Parathyroid adenoma (tissue), 2 donors: ENCODE measurements around the gene AUTS2.

Experiments
- H2AFZ ChIP-seq: fragments of 300-600 bp; sonication (generic); one replicate; pipeline ENCODE4 v1.7.0; 2017; ENCODE audit warnings: antibody characterized with exemption, mild to moderate bottlenecking
- H3K27ac ChIP-seq: fragments of 300-600 bp; sonication (generic); one replicate; pipeline ENCODE4 v1.7.0; 2017
- H3K27me3 ChIP-seq: fragments of 300-600 bp; sonication (generic); one replicate; pipeline ENCODE4 v1.7.0; 2017; ENCODE audit warnings: low read length; ENCODE audit not compliant: control insufficient read depth, insufficient read depth
- H3K36me3 ChIP-seq: fragments of 300-600 bp; sonication (generic); one replicate; pipeline ENCODE4 v1.7.0; 2017; ENCODE audit warnings: low read length; ENCODE audit not compliant: control insufficient read depth, insufficient read depth
- H3K4me1 ChIP-seq: fragments of 300-600 bp; sonication (generic); one replicate; pipeline ENCODE4 v1.7.0; 2017; ENCODE audit warnings: control low read depth
- H3K4me2 ChIP-seq: fragments of 300-600 bp; sonication (generic); one replicate; pipeline ENCODE4 v1.7.0; 2017; ENCODE audit warnings: low read length
- H3K4me3 ChIP-seq: fragments of 300-600 bp; sonication (generic); one replicate; pipeline ENCODE4 v1.7.0; 2017; ENCODE audit warnings: low read depth, low read length
- H3K79me2 ChIP-seq: fragments of 300-600 bp; sonication (generic); one replicate; pipeline ENCODE4 v1.7.0; 2017; ENCODE audit warnings: control low read depth
- H3K9ac ChIP-seq: fragments of 300-600 bp; sonication (generic); one replicate; pipeline ENCODE4 v1.7.0; 2017; ENCODE audit warnings: mild to moderate bottlenecking
- H3K9me3 ChIP-seq: fragments of 300-600 bp; sonication (generic); one replicate; pipeline ENCODE4 v1.7.0; 2017; ENCODE audit warnings: low read length; ENCODE audit not compliant: control insufficient read depth
- TF ChIP-seq, protein P1 (sequence below): fragments of 300-600 bp; sonication (generic); IDR thresholded peaks from one replicate; pipeline ENCODE4 v1.7.0; 2017; ENCODE audit warnings: antibody characterized with exemption, mild to moderate bottlenecking
- donor health status: primary hyperparathyroidism.

Gene AUTS2

DNA sequence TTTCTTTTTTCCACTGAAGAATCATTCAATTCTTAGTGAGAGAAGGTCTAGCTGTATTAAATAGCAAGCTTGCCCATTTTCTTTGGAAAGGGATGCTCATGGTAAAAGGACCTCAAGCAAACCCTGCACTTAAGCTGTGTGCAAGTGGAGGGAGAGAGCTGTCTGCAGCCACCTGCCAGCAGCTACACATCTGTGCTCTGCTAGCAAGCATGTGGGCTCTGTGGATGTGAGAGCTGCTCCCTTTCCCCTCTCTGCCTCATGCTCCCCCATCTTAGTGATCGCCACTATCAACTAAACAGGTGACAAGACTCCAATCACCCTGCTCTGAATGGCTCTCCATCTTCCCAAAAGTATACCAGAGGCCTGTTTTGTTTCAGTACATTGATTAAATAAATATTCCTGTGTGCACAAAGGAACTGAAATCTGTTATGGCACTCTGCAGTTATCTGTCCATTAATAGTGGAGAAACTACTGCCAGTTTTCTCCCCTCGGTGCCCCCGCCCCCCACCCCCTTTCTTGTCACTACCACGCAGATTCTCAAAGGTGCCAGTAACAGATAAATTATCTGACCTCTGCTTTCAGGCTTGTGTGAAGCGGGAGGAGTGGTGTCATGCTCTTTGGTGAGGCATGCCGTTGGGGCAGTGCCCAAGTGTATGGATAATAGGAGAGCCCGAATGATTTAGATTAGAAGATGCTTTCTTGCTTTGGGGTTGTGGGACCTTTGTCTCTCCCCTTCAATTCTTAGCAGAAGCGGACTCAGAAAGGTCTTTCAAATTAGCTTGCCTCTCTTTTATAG lies 26.4 kb downstream of the AUTS2 start:
- H3K79me2 ChIP-seq, result peaks cover 2% of the 10 kb centered on the region
- no peak overlapping the region for H3K4me2 ChIP-seq
- TF ChIP-seq, protein P1, sequence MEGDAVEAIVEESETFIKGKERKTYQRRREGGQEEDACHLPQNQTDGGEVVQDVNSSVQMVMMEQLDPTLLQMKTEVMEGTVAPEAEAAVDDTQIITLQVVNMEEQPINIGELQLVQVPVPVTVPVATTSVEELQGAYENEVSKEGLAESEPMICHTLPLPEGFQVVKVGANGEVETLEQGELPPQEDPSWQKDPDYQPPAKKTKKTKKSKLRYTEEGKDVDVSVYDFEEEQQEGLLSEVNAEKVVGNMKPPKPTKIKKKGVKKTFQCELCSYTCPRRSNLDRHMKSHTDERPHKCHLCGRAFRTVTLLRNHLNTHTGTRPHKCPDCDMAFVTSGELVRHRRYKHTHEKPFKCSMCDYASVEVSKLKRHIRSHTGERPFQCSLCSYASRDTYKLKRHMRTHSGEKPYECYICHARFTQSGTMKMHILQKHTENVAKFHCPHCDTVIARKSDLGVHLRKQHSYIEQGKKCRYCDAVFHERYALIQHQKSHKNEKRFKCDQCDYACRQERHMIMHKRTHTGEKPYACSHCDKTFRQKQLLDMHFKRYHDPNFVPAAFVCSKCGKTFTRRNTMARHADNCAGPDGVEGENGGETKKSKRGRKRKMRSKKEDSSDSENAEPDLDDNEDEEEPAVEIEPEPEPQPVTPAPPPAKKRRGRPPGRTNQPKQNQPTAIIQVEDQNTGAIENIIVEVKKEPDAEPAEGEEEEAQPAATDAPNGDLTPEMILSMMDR, result no peak
- H3K27me3 ChIP-seq, result no peaks in the 10 kb centered on the region
- H3K4me1 ChIP-seq, result peaks cover 3% of the 10 kb centered on the region
- H3K36me3 ChIP-seq, result no peaks in the 10 kb centered on the region
- no peaks in the 10 kb centered on the region for H3K9me3 ChIP-seq
- H3K4me3 ChIP-seq, result no peak overlapping the region
- H3K27ac ChIP-seq, result no peak overlapping the region
- no peak overlapping the region for H3K9ac ChIP-seq
- no peak overlapping the region for H2AFZ ChIP-seq

- Histone ChIP-seq H3K4me2 (no peak overlapping the region), H3K36me3 (no peaks in the 10 kb centered on the region), H3K9me3 (no peaks in the 10 kb centered on the region)
Measured at GRCh38 chr7:69625238-69625637, 27.0 kb downstream of the AUTS2 start.

DNA sequence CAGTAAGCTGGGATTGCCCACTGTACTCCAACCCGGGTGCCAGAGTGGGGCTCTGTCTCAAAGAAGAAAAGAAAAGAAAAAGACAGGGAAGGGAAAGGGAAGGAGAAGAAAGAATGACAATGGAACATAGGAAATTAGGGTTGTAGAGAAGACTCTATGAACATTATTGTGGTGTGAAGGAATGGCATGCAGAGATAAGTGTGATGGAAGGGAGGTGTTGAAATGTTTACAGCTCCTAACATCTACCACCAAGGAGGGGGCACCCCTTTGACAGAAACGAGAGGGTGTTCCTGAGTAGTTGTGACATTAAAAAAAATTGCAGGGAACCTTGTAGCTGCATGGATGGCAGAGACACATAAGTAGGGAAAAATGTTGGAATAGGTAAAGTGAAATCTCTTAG lies 27.5 kb downstream of the AUTS2 start:
- Histone ChIP-seq H2AFZ (no peak overlapping the region), H3K9ac (no peak overlapping the region), H3K9me3 (no peaks in the 10 kb centered on the region), H3K4me3 (no peak overlapping the region), H3K27me3 (no peaks in the 10 kb centered on the region), H3K27ac (no peak overlapping the region), H3K79me2 (peaks cover 2% of the 10 kb centered on the region), H3K4me1 (no peaks in the 10 kb centered on the region), H3K4me2 (no peak overlapping the region), H3K36me3 (no peaks in the 10 kb centered on the region)
- TF ChIP-seq, protein P1, result no peak

More at GRCh38 chr7:69625238-69625637, 27.0 kb downstream of the AUTS2 start:
- H3K27ac ChIP-seq, result no peak overlapping the region
- H3K4me3 ChIP-seq, result no peak overlapping the region
- H2AFZ ChIP-seq, result no peak overlapping the region
- H3K27me3 ChIP-seq, result no peaks in the 10 kb centered on the region
- TF ChIP-seq, protein P1, result no peak
- H3K4me1 ChIP-seq, result no peaks in the 10 kb centered on the region
- H3K9ac ChIP-seq, result no peak overlapping the region
- H3K79me2 ChIP-seq, result peaks cover 2% of the 10 kb centered on the region

DNA sequence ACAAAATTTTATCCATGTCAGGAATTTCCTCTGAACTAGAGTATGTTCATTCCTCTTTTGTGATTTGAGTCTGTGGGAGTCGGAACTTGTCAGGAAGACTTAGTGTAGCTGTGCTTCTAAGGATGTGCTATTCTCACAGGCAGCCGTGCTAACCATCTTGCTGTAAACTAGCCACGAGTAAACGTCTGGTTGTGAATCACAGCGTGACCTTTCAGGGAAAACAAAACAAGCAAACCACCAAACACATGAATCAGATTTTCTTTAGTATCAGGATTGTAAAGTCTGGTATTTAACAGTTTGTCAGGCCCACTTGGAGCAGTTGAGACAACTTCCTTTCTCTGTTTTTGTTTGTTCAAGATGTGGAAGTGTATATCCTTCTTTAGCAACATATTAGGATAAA lies 32.0 kb downstream of the AUTS2 start:
- TF ChIP-seq, protein P1, result no peak
- Histone ChIP-seq H3K4me1 (peaks cover 3% of the 10 kb centered on the region), H3K4me2 (no peak overlapping the region), H3K36me3 (no peaks in the 10 kb centered on the region), H3K9ac (no peak overlapping the region), H3K79me2 (peaks cover 2% of the 10 kb centered on the region), H3K9me3 (no peaks in the 10 kb centered on the region), H2AFZ (no peak overlapping the region), H3K27me3 (no peaks in the 10 kb centered on the region), H3K27ac (no peak overlapping the region), H3K4me3 (no peak overlapping the region)

DNA sequence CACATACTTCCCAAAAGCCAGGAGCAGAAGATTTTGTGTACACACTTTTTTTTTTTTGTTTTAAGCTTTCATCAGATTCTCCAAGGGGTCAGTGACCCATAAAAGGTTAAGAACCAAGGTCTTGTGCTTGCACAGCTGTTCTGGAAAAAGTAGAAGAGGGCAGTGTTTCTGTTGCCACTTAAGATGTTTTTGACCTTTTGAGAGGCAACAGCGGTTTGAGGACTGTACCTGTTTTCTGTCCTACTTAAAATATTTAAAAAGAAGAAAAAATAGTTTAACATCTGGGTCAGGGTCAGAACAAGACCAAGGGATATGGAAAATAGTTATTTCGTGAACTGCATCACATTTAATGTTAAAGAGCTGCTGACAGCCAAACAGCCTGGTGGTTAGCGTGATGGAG lies 32.9 kb downstream of the AUTS2 start:
- H3K27ac ChIP-seq, result no peak overlapping the region
- no peak overlapping the region for H3K4me2 ChIP-seq
- no peak overlapping the region for H2AFZ ChIP-seq
- no peak overlapping the region for H3K4me3 ChIP-seq
- H3K4me1 ChIP-seq, result peaks cover 3% of the 10 kb centered on the region
- no peaks in the 10 kb centered on the region for H3K9me3 ChIP-seq
- no peaks in the 10 kb centered on the region for H3K36me3 ChIP-seq
- H3K27me3 ChIP-seq, result no peaks in the 10 kb centered on the region
- TF ChIP-seq, protein P1, result no peak
- H3K9ac ChIP-seq, result no peak overlapping the region
- H3K79me2 ChIP-seq, result peaks cover 2% of the 10 kb centered on the region
